Hematopoietic multipotent progenitor cell treated with erythropoietin and hydrocortisone succinate and interleukin-3 and kit ligand, for 6 days (in vitro differentiated cells): ENCODE measurements around the gene LRRC32.

Source experiments
- DNase-seq: peaks from one replicate; pipeline ENCODE4 v3.0.0-alpha.2; 2015

LRRC32 gene

DNA sequence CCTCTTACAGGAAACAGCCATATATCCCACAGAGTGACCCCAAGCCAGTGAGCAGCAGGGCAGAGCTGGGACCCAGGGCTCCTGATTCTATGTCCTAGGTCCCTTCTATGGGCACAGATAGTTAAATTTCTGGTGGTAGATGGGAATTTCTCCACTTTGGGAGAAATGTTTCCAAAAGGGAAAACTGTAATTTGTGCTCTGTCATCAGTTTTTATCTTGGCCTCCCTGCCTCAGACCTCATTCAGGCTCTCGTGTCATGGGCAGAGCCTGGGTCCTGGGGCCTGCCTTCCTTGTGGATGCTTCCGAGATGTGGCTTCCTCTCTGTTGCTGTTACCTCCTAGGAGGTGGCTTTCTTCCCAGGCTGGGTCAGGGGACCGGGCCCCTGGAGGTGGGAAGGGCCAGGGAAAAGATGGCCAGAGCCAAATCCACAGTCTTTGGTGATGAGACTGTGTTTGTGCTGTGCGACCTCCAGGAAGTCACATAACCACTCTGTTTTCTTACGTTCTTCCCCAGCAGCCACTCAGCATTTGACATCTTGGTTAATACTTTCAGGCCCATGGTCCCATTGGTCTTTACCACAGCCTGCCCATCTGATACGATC, 8.6 kb downstream of the LRRC32 start:
- no peak for DNase-seq

DNA sequence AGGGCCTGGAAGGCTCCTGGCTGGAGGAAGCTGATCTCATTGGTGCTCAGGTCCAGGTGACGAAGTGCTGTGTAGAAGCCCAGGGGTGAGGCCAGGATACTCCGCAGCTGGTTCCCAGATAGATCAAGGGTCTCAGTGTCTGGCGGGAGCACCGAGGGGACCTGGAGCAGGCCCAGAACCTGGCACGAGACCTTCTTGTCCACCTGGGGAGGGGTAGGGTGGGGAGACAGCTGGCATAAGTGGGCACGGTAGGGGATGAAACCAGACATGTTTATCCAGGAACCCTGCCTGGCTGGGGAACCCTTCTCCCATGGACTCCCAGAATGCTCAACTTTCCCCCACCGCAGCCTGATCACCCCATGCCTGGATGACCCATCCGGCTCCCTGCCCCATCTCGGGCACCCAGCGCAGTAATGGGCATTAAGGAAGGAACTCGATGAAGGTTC, 9.2 kb downstream of the LRRC32 start:
- DNase-seq = no peak

DNA sequence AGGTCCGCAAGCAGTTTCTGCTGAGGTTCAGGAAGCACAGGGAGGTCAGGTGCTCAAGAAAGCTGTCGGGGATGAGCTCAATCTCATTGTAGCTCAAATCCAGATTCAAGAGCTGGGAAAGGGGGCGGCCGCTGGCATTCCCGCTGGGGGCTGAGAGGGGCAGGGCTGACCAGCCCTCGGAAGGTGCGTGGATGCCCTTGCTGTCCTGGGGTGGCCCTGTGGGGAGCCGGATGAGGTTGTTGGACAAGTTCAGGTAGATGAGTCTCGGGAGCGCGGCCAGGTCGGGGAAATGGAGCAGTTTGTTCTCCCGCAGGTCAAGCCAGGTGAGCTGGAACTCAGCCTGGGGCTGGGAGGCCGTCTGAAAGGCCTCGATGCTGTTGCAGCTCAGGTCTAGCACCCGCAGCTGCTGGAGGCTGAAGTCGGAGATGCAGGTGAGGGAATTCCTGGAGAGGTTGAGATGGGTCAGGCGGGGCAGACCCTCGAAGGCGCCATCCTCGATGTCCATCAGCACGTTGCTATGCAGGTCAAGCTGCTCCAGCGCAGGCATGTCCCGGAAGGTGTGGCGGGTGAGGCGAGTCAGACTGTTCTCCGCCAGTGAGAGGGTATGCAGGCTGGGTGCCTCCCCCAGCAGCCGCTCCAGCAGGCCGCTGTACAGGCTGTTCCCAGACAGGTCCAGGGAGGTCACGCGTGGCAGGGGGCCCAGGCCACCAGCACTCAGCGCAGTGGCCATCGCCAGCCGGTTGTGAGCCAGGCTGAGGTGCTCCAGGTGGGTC, 9.8 kb downstream of the LRRC32 start:
- DNase-seq = no peak

DNA sequence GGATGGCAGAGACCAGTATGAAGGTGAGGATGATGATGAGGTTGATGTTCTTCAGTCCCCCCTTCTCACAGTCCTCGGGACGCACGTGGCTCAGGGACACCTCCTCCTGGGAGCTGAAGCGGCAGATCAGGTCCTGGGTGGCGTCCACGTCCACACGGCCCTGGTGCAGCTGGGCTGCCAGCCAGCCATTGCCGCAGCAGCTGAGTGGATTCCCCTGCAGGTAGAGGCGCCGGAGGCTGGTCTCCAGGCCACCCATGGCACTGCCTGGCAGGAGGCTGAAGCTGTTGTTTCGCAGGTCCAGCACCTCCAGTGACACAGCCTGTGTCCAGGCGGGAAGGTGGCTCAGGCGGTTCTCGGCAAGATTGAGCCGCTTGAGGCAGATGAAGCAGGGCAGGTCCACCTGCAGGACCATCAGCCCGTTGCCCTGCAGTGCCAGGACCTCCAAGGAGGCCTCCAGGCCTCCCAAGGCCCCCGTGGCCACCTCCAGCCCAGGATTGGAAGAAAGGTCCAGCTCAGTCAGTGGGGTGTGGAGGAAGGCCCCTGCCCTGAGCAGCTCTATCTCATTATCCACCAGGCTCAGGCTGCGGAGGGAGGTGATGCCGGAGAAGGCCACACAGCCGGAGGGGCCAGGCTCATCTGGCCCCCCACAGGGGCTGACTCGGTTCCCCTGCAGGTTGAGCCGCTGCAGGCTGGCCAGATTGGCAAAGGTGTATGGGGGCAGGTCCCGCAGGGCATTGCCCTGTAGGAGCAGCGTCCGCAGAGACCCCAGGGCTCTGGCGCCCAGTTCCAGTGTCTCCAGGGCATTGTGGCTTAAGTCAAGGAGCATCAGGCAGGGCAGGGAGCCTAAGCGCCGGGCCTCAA, 10.6 kb downstream of the LRRC32 start:
- DNase-seq = no peak

DNA sequence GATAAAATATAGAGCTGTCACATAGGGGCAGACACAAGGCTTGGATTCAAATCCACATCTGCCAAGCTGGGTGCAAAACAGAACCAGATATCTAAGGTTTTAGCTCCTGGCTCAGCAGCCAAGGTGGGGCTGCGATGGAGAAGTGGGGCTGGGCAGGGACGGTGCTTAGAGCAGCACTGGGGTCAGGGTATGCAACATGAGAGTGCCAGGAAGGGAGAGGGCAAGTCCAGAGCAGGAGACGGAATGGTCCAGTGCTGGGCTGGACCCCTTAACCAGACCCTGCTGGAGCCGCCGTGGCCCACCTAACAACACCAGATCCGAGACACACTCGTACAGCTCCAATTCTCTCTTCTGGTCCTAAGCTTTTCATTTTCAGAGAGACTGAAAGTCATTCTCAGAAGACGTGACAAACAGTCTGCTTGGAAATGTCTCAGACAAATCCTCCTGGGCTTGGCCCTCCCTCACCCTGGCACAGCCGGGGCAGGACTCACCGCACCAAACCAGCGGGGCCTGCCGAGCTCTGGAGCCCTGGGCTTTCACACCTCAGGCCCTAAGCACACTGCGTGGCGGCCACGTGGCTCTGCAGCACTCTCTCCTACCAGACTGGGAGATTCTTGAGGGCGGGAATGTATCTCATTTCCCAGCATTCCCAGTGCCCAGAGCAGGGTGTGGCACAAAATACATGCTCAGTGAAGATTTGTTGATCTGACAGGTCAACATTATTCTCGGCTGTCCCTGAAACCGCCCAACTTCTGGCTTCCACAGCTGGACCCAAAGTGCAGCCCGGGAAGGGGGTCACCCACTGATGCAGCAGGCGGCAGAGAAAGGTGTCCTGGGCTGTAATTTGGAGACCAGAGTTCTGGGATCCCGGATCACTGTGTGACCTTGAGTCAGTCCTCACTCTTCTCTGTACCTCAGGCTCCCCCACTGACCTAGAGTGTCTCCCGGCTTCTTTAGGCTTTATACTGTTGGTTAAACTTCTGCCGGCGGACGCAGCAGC, 11.6 kb downstream of the LRRC32 start:
- DNase-seq = no peak

DNA sequence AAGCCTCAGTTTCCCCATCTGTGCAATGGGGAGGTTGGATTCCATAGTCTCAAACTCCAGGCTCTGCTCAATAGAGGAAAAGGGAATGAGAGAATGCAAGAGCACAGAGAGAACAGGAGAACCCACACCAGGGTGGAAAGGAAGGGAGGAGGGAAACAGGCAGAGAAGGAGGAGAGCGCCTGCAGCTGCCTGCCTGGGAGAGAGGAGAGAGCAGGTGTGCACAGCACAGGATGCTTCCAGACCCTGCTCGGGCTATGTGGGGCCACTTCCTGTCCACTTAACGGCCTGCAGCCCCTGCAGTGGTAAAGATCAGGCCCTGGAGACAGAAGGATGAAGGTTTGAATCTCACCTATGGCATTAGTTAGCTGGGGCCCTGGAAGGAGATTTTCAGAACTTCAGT, 12.3 kb downstream of the LRRC32 start:
- DNase-seq = no peak

DNA sequence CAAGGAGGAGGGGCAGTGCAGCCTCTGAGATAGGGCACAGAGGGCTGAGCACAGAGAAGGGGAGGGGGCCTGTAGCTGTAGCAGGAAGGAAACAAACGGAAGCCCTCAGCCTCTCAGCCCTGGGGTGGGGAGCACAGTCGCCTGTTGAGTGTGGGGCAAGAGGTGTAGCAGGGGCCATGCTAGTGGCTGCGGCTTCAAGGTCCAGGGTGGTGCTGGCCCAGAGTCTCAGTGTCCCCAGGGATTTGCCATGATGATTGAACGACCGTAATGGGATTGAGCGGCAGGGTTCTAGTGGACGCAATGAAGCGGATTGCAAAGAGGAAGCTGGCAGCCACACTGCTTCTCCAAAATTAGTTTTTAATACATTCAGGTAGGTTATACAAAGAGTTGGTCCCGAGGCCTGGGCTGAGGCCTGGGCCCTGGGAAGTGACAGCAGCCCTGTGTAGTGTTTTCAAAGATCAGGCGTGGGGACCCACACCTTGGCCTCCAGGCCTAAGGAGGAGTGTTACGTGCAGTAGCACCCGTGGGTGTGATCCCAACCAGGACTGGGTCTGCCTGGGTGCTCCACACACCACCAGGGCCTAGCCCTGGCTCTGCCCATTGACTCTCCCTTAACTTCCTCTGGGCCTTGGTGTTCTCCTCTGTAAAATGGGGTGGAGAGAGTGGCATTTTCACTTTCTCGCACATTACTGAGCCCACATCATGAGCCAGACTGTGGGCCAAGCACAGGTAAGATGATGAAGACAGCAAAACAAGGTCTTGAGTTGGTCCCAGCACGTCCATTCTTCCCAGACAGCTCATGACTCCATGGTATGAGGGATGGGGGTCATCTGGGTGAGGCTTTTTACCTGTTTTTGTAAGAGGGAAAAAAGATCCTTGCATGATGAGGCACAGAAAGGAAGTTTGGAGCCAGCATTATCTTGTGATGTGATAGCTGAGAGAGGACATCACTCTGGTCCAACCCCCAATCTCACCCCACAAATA, 13.1 kb downstream of the LRRC32 start:
- no peak for DNase-seq

DNA sequence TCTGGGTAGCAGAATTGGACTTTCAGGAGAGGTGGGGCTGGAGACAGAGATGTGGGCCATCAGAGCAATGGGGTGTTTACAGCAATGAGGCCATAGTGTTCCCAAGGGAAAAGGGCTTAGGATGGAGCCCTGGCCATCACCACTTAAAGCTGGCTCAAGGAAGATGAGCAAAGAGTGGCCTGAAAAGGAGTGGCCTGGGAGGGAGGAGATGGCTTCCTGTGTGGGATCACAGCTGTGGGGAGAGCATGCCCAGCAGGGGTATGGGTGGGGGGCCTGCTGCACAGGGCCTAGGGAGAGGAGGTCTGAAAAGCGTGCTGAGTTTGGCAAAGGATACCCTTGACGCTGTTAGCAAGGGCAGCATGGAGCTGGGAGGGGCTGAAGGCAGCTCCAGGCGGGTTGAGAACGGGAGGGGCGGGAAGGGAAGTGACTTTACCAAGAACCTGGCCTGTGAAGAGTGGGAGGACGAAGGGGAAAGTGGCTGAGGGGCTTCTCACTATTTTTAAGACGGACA, 13.9 kb downstream of the LRRC32 start:
- DNase-seq = no peak

DNA sequence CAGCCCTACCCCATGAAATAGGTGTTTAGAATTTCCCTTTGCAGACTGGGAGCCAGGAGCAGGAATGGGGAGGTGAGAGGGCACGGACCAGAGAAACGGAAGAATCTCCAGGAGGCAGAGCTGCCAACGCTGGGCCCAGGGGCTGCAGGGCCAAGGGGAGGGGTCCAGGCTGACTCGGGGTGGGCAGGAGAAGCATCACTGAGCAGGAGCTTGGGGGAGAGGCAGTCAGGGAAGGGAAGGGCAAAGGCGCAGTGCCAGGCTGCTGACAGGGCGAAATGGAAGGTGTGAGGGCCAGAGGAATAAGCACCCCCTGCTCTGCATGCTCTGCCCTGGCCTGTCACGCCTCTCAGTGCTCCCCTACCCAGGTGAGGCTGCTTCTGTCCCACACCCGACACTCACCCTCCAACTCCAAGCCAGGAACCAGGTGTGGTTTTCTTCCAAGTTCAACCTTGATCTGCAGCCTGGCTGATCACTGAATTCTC, 14.5 kb downstream of the LRRC32 start:
- DNase-seq = no peak

DNA sequence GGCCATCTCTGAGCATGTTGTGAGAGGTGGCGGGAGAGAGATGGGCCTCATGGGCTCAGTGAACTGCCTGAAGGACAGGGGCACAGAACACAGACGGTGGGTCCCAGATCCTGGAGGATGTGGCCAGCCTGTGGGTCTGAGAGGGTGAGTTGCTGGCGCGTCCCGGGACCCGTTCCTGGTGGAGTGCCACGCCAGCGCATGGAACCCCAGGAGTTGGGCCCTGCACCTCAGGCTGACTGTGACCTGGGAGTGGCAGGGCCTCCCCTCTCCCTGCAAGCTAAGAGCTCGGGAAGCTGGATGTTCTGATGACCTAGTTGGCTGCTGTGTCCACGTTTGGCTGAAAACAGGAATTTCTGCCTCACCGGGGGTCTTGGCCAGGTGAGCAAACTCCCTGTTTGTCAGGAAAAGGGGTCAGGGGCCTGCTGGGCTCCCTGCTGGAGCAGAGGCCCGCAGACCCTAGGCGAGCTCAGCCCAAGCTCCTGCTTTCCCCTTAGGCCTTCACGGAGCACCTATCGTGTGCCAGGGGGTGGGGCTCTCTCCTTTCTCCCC, 15.0 kb downstream of the LRRC32 start:
- DNase-seq = no peak

DNA sequence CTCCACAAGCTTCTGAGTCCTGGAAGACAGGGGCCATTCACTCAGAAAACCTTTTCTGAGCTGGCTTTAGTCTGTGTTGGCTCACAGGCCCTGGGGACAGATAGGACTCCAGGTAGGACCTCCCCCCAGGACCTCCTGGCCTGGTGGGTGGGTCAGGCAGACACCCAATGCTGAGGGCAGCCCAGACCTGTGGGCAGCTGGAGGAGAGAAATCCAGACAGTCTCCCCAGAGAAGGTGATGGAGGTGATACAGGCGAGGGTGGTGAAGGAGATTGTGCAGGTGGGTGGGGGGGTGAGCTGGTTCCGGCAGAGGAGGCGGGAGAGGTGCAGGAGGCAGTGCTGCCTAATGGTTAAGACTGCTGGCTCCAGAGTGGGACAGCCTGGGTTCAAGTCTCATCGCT, 15.6 kb downstream of the LRRC32 start:
- no peak for DNase-seq

DNA sequence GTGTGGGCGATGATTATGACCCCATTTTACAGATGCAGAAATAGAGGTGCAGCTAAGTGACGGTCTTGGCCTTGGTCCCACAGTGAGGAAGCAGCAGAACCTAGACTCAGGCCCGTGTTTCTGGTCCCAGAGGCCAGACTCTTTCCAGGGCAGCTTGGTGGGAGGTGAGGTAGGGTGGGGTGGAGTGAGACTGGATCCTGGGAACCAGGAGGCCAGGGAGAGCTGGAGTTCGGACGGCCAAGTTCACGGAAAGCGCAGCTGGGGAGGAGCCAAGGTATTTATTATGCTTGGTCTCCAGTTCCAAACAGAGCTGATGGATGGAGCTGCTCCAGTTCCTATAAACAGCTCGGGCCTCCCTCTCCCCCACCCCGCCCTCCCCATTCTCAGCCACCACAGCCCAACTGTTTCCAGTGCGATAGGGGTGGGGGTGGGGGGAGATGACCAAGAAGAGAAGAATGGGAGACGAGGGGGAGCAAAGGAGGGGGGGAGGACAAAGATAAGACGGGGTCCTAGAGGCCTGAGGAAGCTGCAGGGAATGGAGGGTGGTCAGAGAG, 16.2 kb downstream of the LRRC32 start:
- peak; percentile 74 for DNase-seq

DNA sequence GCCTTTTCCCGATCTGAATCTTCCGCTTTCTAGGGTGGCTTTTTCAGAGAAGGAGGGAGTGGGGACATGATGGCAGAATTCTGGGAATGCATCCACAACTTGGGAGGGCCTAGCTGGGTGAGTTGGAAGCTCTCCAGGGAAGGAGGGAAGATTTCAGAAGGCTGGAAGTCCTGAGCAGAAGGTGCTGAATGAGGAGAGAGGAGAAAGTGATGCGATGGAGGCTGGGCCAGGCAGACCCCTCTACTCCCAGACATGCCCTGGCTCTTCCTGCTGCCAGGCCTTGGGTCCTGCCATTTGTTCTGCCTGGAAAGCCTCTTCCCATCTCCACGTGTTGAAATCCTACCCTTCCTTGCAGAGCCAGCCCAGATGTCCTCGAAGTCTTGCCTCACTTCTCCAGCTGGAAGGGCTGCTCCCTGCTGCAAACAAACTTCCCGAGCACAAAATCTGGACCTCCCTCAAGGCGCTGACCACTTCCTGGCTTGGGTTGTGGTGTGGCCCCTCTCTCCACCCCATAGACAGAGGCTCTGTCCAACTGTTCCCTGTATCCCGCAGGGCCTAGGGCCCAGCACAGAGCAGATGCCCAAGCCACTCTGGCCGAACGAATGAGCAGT, 16.8 kb downstream of the LRRC32 start:
- DNase-seq = no peak

DNA sequence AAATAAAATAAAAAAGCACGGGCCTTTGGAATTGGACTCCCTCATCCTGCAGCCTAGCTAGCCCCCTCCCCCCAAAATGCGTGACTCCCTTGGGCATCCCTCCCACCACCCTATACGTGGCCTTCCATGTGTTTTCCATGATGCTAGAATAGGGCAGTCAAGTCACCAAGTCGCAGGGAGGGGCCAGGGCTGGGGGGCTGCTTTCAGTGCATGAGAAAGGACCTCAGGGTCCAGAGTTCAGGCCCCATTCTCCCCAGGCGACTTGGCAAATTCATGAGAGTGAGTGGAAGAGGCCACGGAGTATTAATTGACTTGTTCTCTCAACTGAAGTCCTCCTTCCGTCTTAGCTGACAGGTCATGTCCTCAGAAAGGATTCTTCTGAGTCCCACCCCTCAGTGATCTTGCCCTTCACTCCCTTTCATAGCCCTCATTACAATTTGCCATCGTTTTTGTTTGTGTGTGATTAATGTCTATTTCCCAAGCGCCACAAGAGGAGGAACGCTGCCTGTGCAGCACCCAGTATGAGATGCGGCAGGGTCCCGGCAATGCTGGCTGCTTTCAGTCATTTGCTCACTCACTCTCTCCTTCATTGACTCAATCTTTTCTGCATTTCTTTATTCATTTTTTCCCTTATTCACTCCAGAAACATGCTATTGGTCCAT, 17.4 kb downstream of the LRRC32 start:
- DNase-seq = no peak

DNA sequence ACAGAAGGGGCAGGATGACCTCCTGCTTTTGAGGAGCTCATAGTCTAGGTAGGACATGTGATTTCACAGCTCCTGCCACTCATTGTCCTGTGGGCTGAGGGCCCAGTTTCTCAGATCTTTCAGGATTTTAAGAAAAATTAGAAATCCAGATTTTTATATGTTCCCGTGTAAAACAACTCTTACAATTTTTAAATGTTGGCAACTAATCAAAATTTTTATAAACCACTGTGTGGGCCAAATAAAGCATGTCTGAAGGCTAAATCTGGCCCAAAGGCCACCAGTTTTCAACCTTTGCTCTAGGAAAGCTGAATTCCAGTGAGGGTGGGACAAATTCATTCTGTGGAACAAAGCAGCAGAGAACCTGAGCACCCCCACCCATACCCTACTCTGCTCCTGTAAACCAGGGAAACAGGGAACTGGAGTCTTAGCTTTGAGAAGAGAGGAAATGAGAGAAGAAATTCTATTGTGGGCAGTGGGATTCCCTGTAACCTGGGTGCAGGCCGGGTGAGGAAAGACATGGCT, 20.6 kb downstream of the LRRC32 start:
- DNase-seq = no peak

DNA sequence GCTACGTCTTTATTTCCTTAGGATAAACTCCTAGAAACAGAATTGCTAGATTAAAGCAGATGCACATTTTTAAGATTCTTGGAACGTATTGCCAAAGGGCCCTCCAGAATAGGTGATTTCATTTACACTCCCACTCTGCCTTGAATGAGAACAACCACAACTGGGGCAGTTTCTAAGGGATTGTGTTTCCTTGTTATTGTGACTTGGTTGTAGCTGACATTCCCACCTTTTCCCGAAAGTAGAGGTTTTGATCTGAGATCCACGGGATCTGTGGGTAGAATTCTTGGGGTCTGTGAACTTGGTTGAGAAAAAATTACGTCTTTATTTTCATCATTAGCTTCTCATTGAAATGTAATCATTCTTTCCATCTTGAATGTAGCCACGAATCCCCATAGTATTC, 21.5 kb downstream of the LRRC32 start:
- DNase-seq = no peak

DNA sequence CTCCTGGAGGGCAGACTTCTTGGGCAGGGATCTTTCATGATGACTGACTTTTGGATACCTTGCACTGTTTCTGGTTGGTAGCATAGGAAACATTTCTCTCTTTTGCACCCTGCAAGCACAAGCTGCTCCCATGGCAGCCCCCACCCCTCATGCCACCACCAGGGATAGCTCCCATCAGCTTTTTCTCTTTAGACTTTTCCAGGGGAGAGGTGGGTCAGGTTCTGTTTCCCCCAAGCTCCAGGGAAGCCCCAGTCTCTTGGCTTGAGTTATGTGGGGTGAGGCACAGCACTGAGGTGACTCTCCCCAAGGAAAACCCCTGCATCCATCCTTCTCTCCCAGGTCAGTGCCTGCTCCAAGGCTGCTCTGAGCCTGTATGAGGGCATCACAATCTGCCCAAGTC, 22.5 kb downstream of the LRRC32 start:
- no peak for DNase-seq

DNA sequence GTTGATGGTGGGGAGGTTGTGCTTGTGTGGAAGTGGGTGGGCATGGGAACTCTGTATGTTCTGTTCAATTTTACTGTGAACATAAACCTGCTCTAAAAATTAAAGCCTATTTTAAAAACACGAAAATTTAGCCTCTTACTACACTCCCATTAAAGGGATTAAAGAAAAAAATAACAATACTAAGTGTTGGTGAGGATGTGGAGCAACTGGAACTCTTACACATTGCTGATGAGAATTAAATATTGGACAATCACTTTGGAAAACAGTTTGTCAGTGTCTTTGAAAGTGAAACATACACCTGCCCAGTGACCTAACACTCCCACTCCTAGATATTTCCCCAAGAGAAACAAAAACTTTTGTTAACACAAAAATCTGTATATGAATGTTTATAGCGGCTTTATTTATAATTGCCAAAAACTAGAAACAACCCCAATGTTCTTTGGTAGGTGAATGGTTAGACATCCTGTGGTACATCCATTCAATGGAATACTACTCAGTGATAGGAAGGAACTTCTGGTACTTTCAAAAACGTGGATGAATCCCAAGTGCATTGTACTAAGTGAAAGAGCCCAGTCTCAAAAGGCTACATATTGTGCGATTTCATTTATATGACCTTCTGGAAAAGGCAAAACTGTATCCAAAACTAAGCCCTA, 23.5 kb downstream of the LRRC32 start:
- DNase-seq = no peak
